NCI-H69 (cell line): ENCODE results near the gene RSBN1.
"Not testable (repeated sequence)": the region's sequence is repeated elsewhere in the genome, so short reads cannot be mapped to it uniquely, and the experiment has no call there.

Experiments used
- DNase-seq: peaks from one replicate; lab custom pipeline; 2025; lab: John Stamatoyannopoulos, UW

The RSBN1 gene

GRCh38 chr1:113811888-113812660 is at the start of gene RSBN1:
Gene RSBN1, minus strand, starts transcription at chr1:113812476. Its CDS starts 64 bp downstream, at chr1:113812412.
- peak; percentile 98 for DNase-seq

GRCh38 chr1:113861641-113862040 is 49.4 kb upstream of the RSBN1 start:
- DNase-seq = no peak

GRCh38 chr1:113860891-113861290 is 48.6 kb upstream of the RSBN1 start:
- no peak for DNase-seq

GRCh38 chr1:113859478-113860175 is 47.4 kb upstream of the RSBN1 start:
- no peak for DNase-seq

- DNase-seq = no peak
These were observed 46.7 kb upstream of the RSBN1 start for GRCh38 chr1:113858982-113859381.

- no peak for DNase-seq
These were observed 46.1 kb upstream of the RSBN1 start for GRCh38 chr1:113858418-113858817.

- DNase-seq = no peak
These were observed 45.5 kb upstream of the RSBN1 start for GRCh38 chr1:113857776-113858175.

GRCh38 chr1:113856401-113856790 is 44.1 kb upstream of the RSBN1 start:
- DNase-seq = no peak

- no peak for DNase-seq
These were observed 43.5 kb upstream of the RSBN1 start for GRCh38 chr1:113855630-113856400.

GRCh38 chr1:113854234-113854633 is 42.0 kb upstream of the RSBN1 start:
- no peak for DNase-seq

- not testable (repeated sequence) for DNase-seq
These were observed 40.4 kb upstream of the RSBN1 start for GRCh38 chr1:113852694-113853093.

- DNase-seq = no peak
These were observed 38.0 kb upstream of the RSBN1 start for GRCh38 chr1:113850127-113850796.

- no peak for DNase-seq
These were observed 36.8 kb upstream of the RSBN1 start for GRCh38 chr1:113849072-113849471.

- DNase-seq = no peak
These were observed 34.2 kb upstream of the RSBN1 start for GRCh38 chr1:113846391-113847035.

- DNase-seq = no peak
These were observed 24.3 kb upstream of the RSBN1 start for GRCh38 chr1:113836534-113836933.

GRCh38 chr1:113835686-113836290 is 23.5 kb upstream of the RSBN1 start:
- DNase-seq = peak; percentile 36

GRCh38 chr1:113834716-113835115 is 22.4 kb upstream of the RSBN1 start:
- DNase-seq = no peak

GRCh38 chr1:113830039-113830438 is 17.8 kb upstream of the RSBN1 start:
- no peak for DNase-seq

GRCh38 chr1:113821916-113822315 is 9.6 kb upstream of the RSBN1 start:
- no peak for DNase-seq

GRCh38 chr1:113818578-113818977 is 6.3 kb upstream of the RSBN1 start:
- DNase-seq = no peak

- peak; percentile 1 for DNase-seq
These were observed 942 bp upstream of the RSBN1 start for GRCh38 chr1:113813218-113813617.
